H7 (cell line): Measurements from ENCODE around the gene RRM1. TPM values are rescaled to one million over a fixed set of nuclear protein-coding genes. Genes with fewer than 3 reads are reported as not detected.

Experiments
- DNase-seq: peaks from one replicate; pipeline ENCODE4 v3.0.0; 2012
- H3K27me3 ChIP-seq: 2 replicates; pipeline ENCODE4 v1.6.0; 2011; ENCODE audit warnings: mild to moderate bottlenecking, low read length; ENCODE audit not compliant: control insufficient read depth, insufficient read depth
- H3K36me3 ChIP-seq: replicated peaks from 2 replicates; pipeline ENCODE4 v1.5.1; 2011; ENCODE audit warnings: low read length; ENCODE audit not compliant: control insufficient read depth, insufficient read depth
- H3K4me3 ChIP-seq: 2 replicates; pipeline ENCODE4 v1.5.1; 2011; ENCODE audit warnings: low read depth, mild to moderate bottlenecking, control low read depth, low read length, moderate library complexity; ENCODE audit not compliant: insufficient read depth
- total RNA-seq: library from RNA; depleted of rRNA; stranded (reverse); fragments of >200 nt; shearing (Covaris generic); gene quantifications from 2 replicates; pipeline ENCODE4 v1.2.3, GENCODE V29; 2014; rRNA removed

The RRM1 gene
- total RNA-seq, 1 experiment from 2014 or later = 147 TPM

DNA sequence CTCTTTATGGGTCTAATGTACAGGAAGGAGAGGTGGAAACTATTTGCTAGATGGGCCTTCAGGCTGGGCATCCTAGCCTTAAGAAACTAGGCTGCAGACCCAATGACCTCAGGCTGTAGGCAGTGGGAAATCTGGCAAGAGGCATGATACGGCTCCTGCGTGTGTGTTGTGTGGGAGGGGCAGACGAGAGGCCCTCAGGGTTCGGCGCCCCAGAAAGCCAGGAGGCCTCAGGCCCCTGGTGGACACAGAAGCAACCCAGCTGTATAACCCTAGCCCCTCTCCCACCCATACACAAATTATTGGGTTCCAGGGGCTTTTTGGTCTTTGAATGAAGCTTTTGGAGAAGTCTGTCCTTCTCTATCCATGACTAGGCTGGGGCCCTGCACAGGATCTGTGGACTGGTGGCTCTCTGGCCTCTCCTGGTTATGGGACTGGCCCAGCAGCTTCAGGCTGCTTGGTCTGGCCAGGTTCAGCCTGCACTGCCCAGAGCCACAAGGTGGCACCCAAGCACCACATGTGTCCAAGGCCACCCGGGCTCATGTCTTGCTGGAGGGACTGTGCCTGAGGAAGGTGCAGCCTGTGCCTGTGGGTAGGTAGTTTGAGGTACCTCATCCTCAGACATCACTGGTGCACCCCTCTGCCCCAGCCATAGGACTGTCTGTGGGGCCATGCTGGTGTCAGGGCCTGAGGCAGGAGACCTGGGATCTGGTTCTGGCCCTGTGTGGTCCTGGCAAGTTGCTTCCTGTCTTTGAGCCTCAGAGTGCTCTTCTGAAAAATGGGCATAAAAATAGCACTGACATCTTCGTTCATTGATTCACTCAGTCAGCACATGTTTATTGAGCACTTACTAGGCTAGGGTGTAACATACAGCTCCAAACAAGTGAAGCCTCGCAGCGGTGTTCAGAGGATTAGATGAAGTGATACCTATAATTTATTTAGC lies 87.5 kb downstream of the RRM1 start:
- Histone ChIP-seq H3K36me3 (no peaks in the 10 kb centered on the region), H3K27me3 (no peaks in the 10 kb centered on the region), H3K4me3 (no peak overlapping the region)
- peak; percentile 82 for DNase-seq

GRCh38 chr11:4183410-4184057 lies 88.9 kb downstream of the RRM1 start:
- no peak for DNase-seq
- Histone ChIP-seq H3K4me3 (no peak overlapping the region), H3K27me3 (0 out of 2 replicates have a peak, but pooled peaks cover 1% of the 10 kb centered on the region), H3K36me3 (no peaks in the 10 kb centered on the region)

- Histone ChIP-seq H3K4me3 (no peak overlapping the region), H3K27me3 (0 out of 2 replicates have a peak, but pooled peaks cover 1% of the 10 kb centered on the region), H3K36me3 (no peaks in the 10 kb centered on the region)
- DNase-seq = no peak
Observed at GRCh38 chr11:4184163-4184916, 89.7 kb downstream of the RRM1 start.

DNA sequence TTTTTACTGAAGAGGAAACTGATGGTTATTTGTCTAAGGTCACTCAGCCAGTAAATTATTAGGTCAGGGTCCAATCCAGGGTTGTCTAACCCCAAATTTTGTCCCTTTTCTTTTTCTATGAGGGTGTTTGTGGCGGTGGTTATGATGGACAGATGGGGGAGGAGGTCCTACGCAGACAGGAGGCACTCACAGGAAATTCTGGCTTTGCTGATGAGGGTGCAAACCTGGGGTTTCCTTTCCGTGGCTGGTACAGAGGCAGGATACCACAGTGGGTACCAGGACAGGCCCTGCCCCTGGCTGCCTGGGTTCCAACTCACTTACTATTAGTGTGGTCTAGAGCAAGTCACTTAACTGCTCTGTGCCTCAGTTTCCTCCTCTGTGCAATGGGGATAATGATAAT lies 91.0 kb downstream of the RRM1 start:
- H3K4me3 ChIP-seq = no peak overlapping the region
- H3K27me3 ChIP-seq = 0 out of 2 replicates have a peak, but pooled peaks cover 1% of the 10 kb centered on the region
- no peaks in the 10 kb centered on the region for H3K36me3 ChIP-seq
- no peak for DNase-seq

DNA sequence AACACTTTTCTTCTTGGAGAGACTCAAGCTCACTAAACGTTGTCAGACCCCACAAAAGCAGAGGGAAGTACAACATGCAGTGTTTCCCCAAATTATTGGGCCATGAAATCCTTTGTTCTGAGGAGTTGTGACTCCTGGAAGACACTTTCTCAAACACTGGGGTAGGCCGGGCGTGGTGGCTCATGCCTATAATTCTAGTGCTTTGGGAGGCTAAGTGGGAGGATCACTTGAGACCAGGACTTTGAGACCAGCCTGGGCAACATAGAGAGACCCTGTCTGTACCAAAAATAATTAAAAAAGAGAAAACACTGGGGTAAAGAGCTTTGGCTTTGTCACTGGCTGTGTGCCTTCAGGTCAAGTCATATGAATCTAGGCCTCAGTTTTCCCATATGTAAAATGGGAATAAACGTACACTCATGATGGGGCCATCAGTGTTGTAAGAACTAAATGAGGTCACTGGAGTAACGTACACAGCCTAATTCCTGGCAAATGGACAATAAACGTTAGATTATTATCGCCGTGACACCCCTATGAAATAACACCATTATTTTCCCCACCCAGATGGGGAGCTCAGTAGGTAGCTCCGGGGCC lies 92.0 kb downstream of the RRM1 start:
- Histone ChIP-seq H3K4me3 (peak overlapping the region; percentile 70; the same call in 1 of the 2 replicates), H3K27me3 (0 out of 2 replicates have a peak, but pooled peaks cover 1% of the 10 kb centered on the region), H3K36me3 (no peaks in the 10 kb centered on the region)
- DNase-seq = no peak

DNA sequence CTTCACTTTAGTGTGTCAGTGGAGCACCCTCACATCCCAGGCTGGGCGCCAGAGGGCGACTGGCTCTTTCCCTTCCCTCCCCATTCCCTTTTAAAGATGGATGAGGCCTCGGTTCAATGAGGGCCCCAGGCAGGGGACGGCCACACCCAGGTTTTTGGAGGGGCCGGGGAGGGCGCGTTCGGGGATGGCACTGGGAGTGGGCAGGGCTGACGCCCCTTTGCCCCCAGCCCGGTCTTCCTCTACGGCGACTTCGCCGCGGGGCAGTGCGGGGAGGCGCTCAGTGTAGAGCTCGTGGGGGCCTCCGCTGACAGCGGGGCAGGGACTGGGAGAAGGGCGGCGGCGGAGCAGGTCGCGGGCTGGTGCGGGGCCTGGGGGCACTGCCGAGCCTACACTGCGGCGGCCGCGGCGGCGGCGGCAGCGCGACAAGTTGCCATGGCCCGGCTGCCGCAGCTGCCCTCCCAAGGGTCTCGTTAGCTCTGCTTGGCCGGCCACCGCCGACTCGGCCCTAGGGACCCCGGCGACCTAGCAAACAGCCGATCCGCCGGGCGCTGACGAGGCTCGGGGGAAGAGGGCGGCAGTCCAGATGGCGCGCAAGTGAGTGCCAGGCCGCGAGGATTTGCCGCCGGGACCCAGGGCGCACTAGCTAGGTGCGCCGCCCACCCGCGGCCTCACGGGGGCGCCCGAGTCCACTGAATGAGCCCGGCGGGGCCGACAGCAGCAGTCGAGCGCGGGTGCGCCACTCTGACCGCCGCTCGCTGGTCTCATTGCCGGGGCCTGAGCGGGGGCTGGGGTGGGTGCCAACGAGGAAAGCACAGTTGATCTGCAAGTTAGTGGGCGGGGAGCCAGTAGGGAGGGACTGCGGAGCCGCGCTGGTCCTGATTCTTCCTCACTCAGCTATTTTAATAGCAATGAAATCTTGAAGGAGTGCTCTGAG lies 92.7 kb downstream of the RRM1 start:
- Histone ChIP-seq H3K4me3 (peak overlapping the region; percentile 70), H3K36me3 (no peaks in the 10 kb centered on the region), H3K27me3 (0 out of 2 replicates have a peak, but pooled peaks cover 1% of the 10 kb centered on the region)
- DNase-seq = peak; percentile 95

Other genes with a start within 250 kb of the RRM1 start
- gene STIM1, start 239.1 kb upstream of the RRM1 start, total RNA-seq = 20.8 and 23.6 TPM in 2 replicates